Activated CD8-positive, alpha-beta T cell treated with anti-CD3 and anti-CD28 coated beads for 36 hours (primary cell): ENCODE measurements around the gene CEP295NL. TPM values are rescaled to one million over a fixed set of nuclear protein-coding genes. Genes with fewer than 3 reads are reported as not detected.

Source experiments
- ATAC-seq: fragments of 200-7000 bp; cut with Tn5 transposase; one replicate; pipeline ENCODE4 v1.10.0; 2021; ENCODE audit warnings: mild to moderate bottlenecking, moderate library complexity
- CTCF ChIA-PET: fragments of 350-600 bp; sonication (Branson Sonifier 250); formaldehyde crosslinking; loops from one replicate; lab custom pipeline; 2021; ENCODE audit warnings: antibody characterized with exemption; lab: Charles Lee
- POLR2A ChIA-PET: fragments of 350-600 bp; sonication (Branson Sonifier 250); formaldehyde crosslinking; loops from one replicate; lab custom pipeline; 2021; ENCODE audit warnings: antibody characterized with exemption; lab: Charles Lee
- DNase-seq: peaks from one replicate; pipeline ENCODE4 v3.0.0-alpha.2; 2020
- H3K27ac Mint-ChIP-seq: one replicate; pipeline ENCODE4 v1.8.0; 2021; ENCODE audit warnings: mild to moderate bottlenecking, mixed read lengths
- H3K27me3 Mint-ChIP-seq: one replicate; pipeline ENCODE4 v1.8.0; 2021; ENCODE audit warnings: mixed read lengths
- H3K36me3 Mint-ChIP-seq: one replicate; pipeline ENCODE4 v1.8.0; 2021; ENCODE audit warnings: low read depth, mixed read lengths
- H3K4me1 Mint-ChIP-seq: one replicate; pipeline ENCODE4 v1.8.0; 2021; ENCODE audit warnings: low read depth, mixed read lengths
- H3K4me3 Mint-ChIP-seq: one replicate; pipeline ENCODE4 v1.8.0; 2021; ENCODE audit warnings: mild to moderate bottlenecking, moderate library complexity, mixed read lengths
- H3K9me3 Mint-ChIP-seq: one replicate; pipeline ENCODE4 v1.8.0; 2021; ENCODE audit warnings: mixed read lengths
- CTCF ChIP-seq: fragments of 200-600 bp; IDR thresholded peaks from one replicate; pipeline ENCODE4 v1.8.0; 2022; ENCODE audit warnings: antibody characterized with exemption, mild to moderate bottlenecking
- intact Hi-C: fragments of 100-400 bp; cut with micrococcal nuclease; formaldehyde crosslinking; loops from one replicate; pipeline ENCODE4 v1.10.0; 2022
- total RNA-seq, 2 experiments: library from RNA; stranded (reverse); gene quantifications; one replicate each; pipeline ENCODE4 v1.2.3, GENCODE V29; 2021

CEP295NL gene
- total RNA-seq, 2 experiments from 2014 or later, result 0.18 TPM; not detected in 1

- H3K27me3 Mint-ChIP-seq, result no peaks in the 10 kb centered on the region
- no peak overlapping the region for H3K4me3 Mint-ChIP-seq
- peaks cover 28% of the 10 kb centered on the region for H3K4me1 Mint-ChIP-seq
- POLR2A ChIA-PET, result no interaction called here
- no peak overlapping the region for H3K27ac Mint-ChIP-seq
- no peak for DNase-seq
- no peak for ATAC-seq
- CTCF ChIA-PET, result interaction anchor here (0.7 to 1.1 kb wide), 3 partner anchors 12 to 78 kb away, joined by 3 read pairs; no protein-coding TSS in a partner anchor
- no peaks in the 10 kb centered on the region for H3K9me3 Mint-ChIP-seq
- H3K36me3 Mint-ChIP-seq, result no peaks in the 10 kb centered on the region
- TF ChIP-seq CTCF, result no peak
- intact Hi-C loops, result no loop called here
These were observed 9.3 kb downstream of the CEP295NL start for GRCh38 chr17:78893684-78894083.

- ATAC-seq (no peak), DNase-seq (no peak)
- no peak for TF ChIP-seq CTCF
- no peaks in the 10 kb centered on the region for H3K27me3 Mint-ChIP-seq
- POLR2A ChIA-PET, result no interaction called here
- H3K27ac Mint-ChIP-seq, result no peak overlapping the region
- CTCF ChIA-PET, result interaction anchor here (0.7 kb wide), 1 partner anchor 11 kb away, joined by 3 read pairs; no protein-coding TSS in a partner anchor
- H3K36me3 Mint-ChIP-seq, result no peaks in the 10 kb centered on the region
- H3K4me1 Mint-ChIP-seq, result peaks cover 29% of the 10 kb centered on the region
- H3K9me3 Mint-ChIP-seq, result no peaks in the 10 kb centered on the region
- no peak overlapping the region for H3K4me3 Mint-ChIP-seq
- intact Hi-C loops, result no loop called here
These were observed 10.0 kb downstream of the CEP295NL start for GRCh38 chr17:78892936-78893379.

- Mint-ChIP-seq H3K27me3 (no peaks in the 10 kb centered on the region), H3K4me1 (peaks cover 29% of the 10 kb centered on the region), H3K9me3 (no peaks in the 10 kb centered on the region), H3K4me3 (no peak overlapping the region), H3K27ac (no peak overlapping the region), H3K36me3 (no peaks in the 10 kb centered on the region)
- CTCF ChIA-PET, result no interaction called here
- POLR2A ChIA-PET, result interaction anchor here (1.4 kb wide), 1 partner anchor 10 kb away, joined by 6 read pairs; the partner anchor contains the start of gene CEP295NL
- no peak for DNase-seq
- intact Hi-C loops, result no loop called here
- no peak for ATAC-seq
- TF ChIP-seq CTCF, result no peak
These were observed 10.5 kb downstream of the CEP295NL start for GRCh38 chr17:78892520-78892919.

- no peak for ATAC-seq
- H3K4me3 Mint-ChIP-seq, result no peak overlapping the region
- intact Hi-C loops, result no loop called here
These were observed 10.9 kb downstream of the CEP295NL start for GRCh38 chr17:78892062-78892456.

More at GRCh38 chr17:78892062-78892456, 10.9 kb downstream of the CEP295NL start:
- no peaks in the 10 kb centered on the region for H3K9me3 Mint-ChIP-seq
- no peak for DNase-seq
- CTCF ChIA-PET, result no interaction called here
- H3K36me3 Mint-ChIP-seq, result no peaks in the 10 kb centered on the region
- H3K27ac Mint-ChIP-seq, result no peak overlapping the region
- H3K27me3 Mint-ChIP-seq, result no peaks in the 10 kb centered on the region
- peaks cover 29% of the 10 kb centered on the region for H3K4me1 Mint-ChIP-seq
- POLR2A ChIA-PET, result interaction anchor here (1.4 kb wide), 1 partner anchor 10 kb away, joined by 6 read pairs; the partner anchor contains the start of gene CEP295NL
- TF ChIP-seq CTCF, result no peak
